GM19043 (cell line): ENCODE measurements around the gene TNFAIP8L3.

Experiments used
- ATAC-seq: cut with Tn5 transposase; IDR thresholded peaks from one replicate; pipeline ENCODE4 v1.9.1; 2021; ENCODE audit warnings: low read depth; ENCODE audit not compliant: unreplicated experiment

Gene TNFAIP8L3

GRCh38 chr15:51119120-51119519, 24.4 kb upstream of the TNFAIP8L3 start:
- ATAC-seq = no peak

GRCh38 chr15:51117270-51117669, 22.6 kb upstream of the TNFAIP8L3 start:
- ATAC-seq = no peak

- no peak for ATAC-seq
Measured at GRCh38 chr15:51114437-51115119, 19.9 kb upstream of the TNFAIP8L3 start.

- ATAC-seq = no peak
Measured at GRCh38 chr15:51112078-51112477, 17.4 kb upstream of the TNFAIP8L3 start.

- ATAC-seq = no peak
Measured at GRCh38 chr15:51111061-51111460, 16.4 kb upstream of the TNFAIP8L3 start.

GRCh38 chr15:51110171-51110570, 15.5 kb upstream of the TNFAIP8L3 start:
- no peak for ATAC-seq

GRCh38 chr15:51108933-51109550, 14.3 kb upstream of the TNFAIP8L3 start:
- ATAC-seq = no peak

GRCh38 chr15:51107612-51108011, 12.9 kb upstream of the TNFAIP8L3 start:
- no peak for ATAC-seq

- ATAC-seq = no peak
Measured at GRCh38 chr15:51106481-51106880, 11.8 kb upstream of the TNFAIP8L3 start.

- no peak for ATAC-seq
Measured at GRCh38 chr15:51105430-51106016, 10.8 kb upstream of the TNFAIP8L3 start.

- ATAC-seq = no peak
Measured at GRCh38 chr15:51104512-51104911, 9.8 kb upstream of the TNFAIP8L3 start.

- no peak for ATAC-seq
Measured at GRCh38 chr15:51103330-51103729, 8.6 kb upstream of the TNFAIP8L3 start.

- ATAC-seq = no peak
Measured at GRCh38 chr15:51100785-51101489, 6.2 kb upstream of the TNFAIP8L3 start.

GRCh38 chr15:51099185-51099584, 4.5 kb upstream of the TNFAIP8L3 start:
- no peak for ATAC-seq

GRCh38 chr15:51098331-51098619, 3.6 kb upstream of the TNFAIP8L3 start:
- ATAC-seq = no peak

GRCh38 chr15:51097553-51098330, 3.0 kb upstream of the TNFAIP8L3 start:
- no peak for ATAC-seq

- ATAC-seq = no peak
Measured at GRCh38 chr15:51096976-51097375, 2.3 kb upstream of the TNFAIP8L3 start.

- ATAC-seq = no peak
Measured at GRCh38 chr15:51095681-51096331, 1.1 kb upstream of the TNFAIP8L3 start.

GRCh38 chr15:51093839-51094605, 684 bp downstream of the TNFAIP8L3 start:
- ATAC-seq = no peak

- no peak for ATAC-seq
Measured at GRCh38 chr15:51093488-51093838, 1.2 kb downstream of the TNFAIP8L3 start.
